ENCODE results near the gene PTPRD.

PTPRD gene

DNA sequence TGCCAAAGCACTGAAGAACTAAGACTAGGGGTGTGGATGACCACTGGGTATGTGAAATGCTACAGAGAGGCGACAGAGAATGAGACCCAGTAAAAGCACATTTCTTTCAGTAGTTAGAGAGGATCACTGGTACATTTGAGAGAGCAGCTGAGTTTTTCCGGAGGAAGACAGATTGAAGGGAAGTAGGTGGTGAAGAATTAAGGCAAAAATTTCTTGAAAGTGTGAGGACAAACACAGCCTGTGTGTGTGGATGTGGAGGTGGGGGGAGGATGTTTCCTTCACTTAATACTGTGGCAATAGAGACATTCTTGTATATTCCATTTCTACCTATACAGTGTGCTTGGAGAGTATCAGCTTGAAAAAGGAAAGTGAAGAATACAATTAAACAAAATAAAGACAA lies 1942.1 kb downstream of the PTPRD start:
- in situ Hi-C loops (cut with MboI; ENCODE audit: low sequenced_read_pairs): no loop called here

- in situ Hi-C loops (cut with MboI; ENCODE audit: low sequenced_read_pairs): no loop called here
Measured at GRCh38 chr9:8668751-8669150, 1944.1 kb downstream of the PTPRD start.

- in situ Hi-C loops (cut with MboI; ENCODE audit: low sequenced_read_pairs): no loop called here
Measured at GRCh38 chr9:8668231-8668630, 1944.6 kb downstream of the PTPRD start.

DNA sequence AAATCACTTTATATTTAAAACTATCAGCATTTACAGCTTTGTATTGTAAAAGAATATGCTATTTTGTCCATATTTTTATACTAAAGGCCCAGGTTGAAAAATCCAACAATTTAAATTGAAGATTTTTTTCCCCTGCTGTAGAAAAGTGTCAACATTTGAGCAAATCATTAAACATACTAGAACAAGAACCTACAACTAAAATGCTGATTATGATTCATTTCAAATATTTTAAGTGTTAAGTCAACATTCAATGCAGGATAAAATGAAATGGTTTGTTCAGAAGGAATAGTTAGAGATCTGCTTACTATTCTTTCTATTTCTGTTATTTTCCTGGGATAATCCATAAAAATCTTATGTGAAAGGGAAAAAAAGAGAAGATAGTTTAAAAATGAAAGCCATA lies 1946.7 kb downstream of the PTPRD start:
- in situ Hi-C loops (cut with MboI; ENCODE audit: low sequenced_read_pairs): no loop called here

GRCh38 chr9:8660383-8660782 lies 1952.4 kb downstream of the PTPRD start:
- in situ Hi-C loops (cut with MboI; ENCODE audit: low sequenced_read_pairs): no loop called here

DNA sequence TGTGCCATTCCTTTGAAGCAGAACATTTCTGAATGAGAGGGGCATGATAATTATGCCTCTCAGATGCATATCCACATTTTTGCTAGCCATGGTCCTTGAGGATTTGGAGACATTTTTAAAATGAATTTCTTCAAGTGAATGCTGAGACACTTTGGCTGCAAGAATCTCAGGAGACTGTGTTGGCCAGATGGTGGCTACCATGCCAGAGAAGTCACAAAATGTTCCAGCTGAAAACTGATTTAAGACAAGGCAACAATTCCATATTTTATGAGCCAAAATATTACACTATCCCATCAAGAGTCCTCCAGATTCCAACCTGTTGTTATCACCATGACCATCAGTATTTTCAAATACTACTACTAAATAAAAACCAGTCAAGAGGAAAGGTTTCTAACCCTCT lies 1953.7 kb downstream of the PTPRD start:
- in situ Hi-C loops (cut with MboI; ENCODE audit: low sequenced_read_pairs): no loop called here

GRCh38 chr9:8655071-8655470 lies 1957.7 kb downstream of the PTPRD start:
- in situ Hi-C loops (cut with MboI; ENCODE audit: low sequenced_read_pairs): no loop called here

GRCh38 chr9:8653855-8654254 lies 1958.9 kb downstream of the PTPRD start:
- in situ Hi-C loops (cut with MboI; ENCODE audit: low sequenced_read_pairs): no loop called here

DNA sequence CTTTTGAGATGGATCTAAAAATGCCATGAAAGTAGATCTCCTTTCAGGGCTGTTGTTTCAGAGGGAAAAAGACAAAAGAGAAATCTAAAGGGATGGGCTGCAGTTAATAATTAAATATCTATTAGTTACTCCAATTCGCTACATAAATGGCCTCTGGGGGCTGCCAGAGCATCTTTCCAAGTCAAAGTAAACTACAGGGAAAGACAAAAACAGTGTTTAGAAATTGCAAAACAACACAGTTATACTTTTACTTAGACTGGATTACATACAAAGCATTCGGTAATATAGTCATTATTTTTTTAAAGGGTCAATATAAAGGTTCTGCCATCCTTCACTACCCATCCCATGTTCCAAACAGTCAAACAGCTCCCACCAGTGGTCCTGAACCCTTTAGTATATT lies 1959.7 kb downstream of the PTPRD start:
- in situ Hi-C loops (cut with MboI; ENCODE audit: low sequenced_read_pairs): no loop called here

GRCh38 chr9:8652255-8652654 lies 1960.5 kb downstream of the PTPRD start:
- in situ Hi-C loops (cut with MboI; ENCODE audit: low sequenced_read_pairs): no loop called here

DNA sequence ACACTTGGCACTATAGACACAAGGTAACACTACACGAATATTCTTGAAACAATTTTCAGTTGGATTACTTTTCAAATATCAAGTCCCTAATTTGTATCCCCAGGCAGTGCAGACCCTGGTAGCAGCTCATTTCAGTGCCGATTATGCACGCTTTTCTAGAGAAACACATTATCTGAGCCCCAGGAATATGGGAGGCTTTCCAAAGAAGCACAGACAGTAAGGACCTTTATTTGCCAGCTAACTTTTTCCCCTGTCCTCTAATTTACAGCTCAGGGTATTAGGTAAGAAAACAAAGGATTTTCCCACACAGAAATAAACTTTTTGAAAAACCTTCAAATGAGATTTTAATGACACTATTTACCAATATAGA lies 1961.0 kb downstream of the PTPRD start:
- in situ Hi-C loops (cut with MboI; ENCODE audit: low sequenced_read_pairs): no loop called here

DNA sequence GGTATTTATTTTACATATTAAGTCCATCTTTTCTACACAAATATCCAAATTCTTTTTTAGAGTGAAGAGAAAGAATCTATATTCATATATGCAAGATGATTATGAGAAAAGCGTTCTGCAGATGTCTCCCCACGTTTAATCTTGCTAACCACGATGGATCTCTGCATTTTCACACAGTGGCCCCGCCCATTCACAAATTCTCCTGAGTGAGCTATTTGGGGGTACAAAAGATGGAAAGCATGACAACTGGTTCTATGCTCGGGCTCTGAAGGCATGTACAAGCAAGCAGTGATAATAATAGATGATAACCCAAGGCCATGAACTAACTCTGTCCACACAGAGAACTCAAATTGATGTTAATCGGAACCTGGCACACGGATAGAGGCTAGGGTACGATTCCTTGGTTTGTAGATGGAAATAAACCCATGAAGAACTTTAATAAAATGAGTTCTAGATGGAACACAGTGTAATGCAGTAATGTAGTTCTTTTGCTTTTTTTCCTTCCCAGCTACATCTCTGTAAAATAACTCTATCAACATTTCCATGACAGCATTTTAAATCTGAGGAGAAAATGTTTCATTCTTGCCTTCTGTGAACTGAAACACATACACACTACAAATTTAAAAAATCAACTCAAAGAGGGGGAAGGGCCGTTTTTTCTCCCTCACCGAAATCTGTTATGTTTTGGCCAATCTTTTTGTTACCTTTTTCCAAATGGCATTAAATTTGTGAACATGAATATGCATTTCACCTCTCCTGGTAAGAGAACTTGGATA lies 1961.5 kb downstream of the PTPRD start:
- in situ Hi-C loops (cut with MboI; ENCODE audit: low sequenced_read_pairs): no loop called here

GRCh38 chr9:8649807-8650206 lies 1963.0 kb downstream of the PTPRD start:
- in situ Hi-C loops (cut with MboI; ENCODE audit: low sequenced_read_pairs): no loop called here

DNA sequence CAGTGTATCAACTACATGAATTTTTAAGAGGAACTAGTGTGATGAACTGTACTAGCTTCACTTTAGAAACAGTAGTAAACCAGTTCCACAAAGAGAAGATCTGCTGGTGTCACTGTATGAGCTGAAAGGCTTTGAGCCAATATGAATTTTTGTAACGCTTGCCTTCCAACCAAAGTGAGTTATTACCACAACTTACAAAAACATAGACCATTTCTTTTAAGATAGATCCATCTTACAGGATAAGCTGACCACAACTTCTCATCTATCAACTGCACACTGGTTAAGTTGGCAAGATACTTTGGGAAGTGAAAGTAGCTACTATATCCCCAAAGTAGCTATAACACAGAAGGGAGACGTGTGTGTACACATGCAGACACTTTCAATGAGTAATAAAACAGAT lies 1963.6 kb downstream of the PTPRD start:
- in situ Hi-C loops (cut with MboI; ENCODE audit: low sequenced_read_pairs): no loop called here

GRCh38 chr9:8648271-8648845 lies 1964.4 kb downstream of the PTPRD start:
- in situ Hi-C loops (cut with MboI; ENCODE audit: low sequenced_read_pairs): no loop called here

DNA sequence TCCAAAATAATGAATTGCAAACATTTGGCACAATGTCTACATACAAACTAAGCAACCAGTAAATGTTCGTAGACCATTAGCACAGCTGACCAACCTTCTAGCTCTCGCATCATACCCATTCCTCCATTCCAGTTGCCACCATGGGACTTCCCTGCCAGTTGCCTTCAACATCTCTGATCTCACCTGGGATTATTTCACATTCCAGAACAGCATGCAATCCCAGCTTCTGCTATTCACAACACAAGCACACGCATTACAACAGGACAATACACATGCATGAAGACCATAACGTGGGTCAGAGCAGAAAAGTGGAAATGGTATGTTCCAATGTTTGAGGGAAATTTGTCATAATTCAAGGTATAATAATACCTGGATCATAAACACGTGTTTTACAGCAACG lies 1965.0 kb downstream of the PTPRD start:
- in situ Hi-C loops (cut with MboI; ENCODE audit: low sequenced_read_pairs): no loop called here

DNA sequence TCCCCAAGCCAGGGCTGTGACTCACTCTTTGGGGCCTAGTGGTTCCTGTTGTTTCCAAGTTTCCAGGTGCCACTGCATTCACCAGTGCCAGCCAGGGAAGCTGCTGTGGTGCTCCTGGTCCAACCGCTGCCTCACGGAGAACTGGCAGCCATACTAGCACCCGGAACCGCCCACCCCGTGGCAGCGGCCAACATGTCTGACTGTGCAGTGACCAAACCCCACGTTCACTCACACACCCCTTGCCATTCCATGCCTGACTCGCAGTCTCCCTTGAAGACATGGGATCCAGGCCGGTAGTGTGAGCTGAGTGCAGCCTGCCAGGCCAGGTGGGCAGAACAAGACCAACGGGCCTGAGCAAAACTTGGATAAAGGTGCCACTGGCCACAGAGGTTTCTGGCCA lies 1968.2 kb downstream of the PTPRD start:
- in situ Hi-C loops (cut with MboI; ENCODE audit: low sequenced_read_pairs): no loop called here

- in situ Hi-C loops (cut with MboI; ENCODE audit: low sequenced_read_pairs): no loop called here
Measured at GRCh38 chr9:8643896-8644295, 1968.9 kb downstream of the PTPRD start.

- in situ Hi-C loops (cut with MboI; ENCODE audit: low sequenced_read_pairs): no loop called here
Measured at GRCh38 chr9:8643464-8643863, 1969.3 kb downstream of the PTPRD start.

GRCh38 chr9:8640761-8641160 lies 1972.0 kb downstream of the PTPRD start:
- in situ Hi-C loops (cut with MboI; ENCODE audit: low sequenced_read_pairs): no loop called here

GRCh38 chr9:8637626-8638025 lies 1975.2 kb downstream of the PTPRD start:
- in situ Hi-C loops (cut with MboI; ENCODE audit: low sequenced_read_pairs): no loop called here

DNA sequence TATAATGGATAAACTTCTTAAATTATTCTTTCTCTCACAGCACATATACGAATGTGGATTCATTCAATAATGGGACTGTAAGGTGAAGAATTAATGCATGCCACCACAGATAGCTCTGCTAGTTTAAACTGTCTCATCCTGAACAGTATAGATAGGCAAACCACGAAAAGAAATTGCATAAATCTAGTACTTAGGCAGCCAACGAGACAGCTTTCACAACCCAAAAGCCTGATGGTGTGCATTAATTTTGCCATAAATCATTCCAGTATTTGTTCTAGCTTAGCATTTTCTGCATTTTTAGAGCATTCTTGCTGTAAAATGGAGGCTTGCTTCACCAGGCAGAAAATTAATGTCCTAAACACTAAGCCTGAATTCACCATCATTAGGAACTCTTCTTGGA lies 1979.0 kb downstream of the PTPRD start:
- in situ Hi-C loops (cut with MboI; ENCODE audit: low sequenced_read_pairs): no loop called here

DNA sequence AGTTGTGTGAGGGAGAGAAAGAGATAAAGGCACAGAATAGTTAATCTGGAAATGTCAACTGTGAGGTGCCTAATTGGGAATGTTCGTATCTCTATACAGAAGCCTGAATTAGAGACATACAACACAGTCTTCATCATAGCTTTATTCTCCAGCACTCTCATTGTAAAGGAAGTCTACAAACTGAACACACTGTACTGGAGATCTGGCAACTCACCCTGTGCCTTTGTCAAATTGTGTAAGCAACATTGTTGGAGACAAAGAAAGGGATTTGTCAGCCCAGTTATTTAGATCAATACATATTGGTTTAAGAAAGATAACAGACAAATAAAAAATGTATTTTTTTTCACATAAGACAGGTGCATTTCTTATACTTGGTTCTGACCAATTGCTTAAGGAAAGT lies 1980.3 kb downstream of the PTPRD start:
- in situ Hi-C loops (cut with MboI; ENCODE audit: low sequenced_read_pairs): no loop called here

Measured in HL-60/S4 treated with phorbol 12-myristate 13-acetate at 8.2 ng/mL for 4 days and 3 days (cell line).